GM12878 (cell line): Measurements from ENCODE around the gene SRRM5. TPM values are rescaled to one million over a fixed set of nuclear protein-coding genes. Genes with fewer than 3 reads are reported as not detected.

Experiments
- ATAC-seq: fragments of 200-7000 bp; cut with Tn5 transposase; 3 replicates; pipeline ENCODE4 v1.9.1; 2020; ENCODE audit warnings: mild to moderate bottlenecking, moderate library complexity
- BruUV-seq: library from RNA; stranded (reverse); fragments of 400-500 nt; replicated peaks from 2 replicates; lab custom pipeline; 2021; lab: Mats Ljungman, UMichigan
- CTCF ChIA-PET: fragments of 300-600 bp; sonication (Branson Sonifier 250); formaldehyde crosslinking; extraction: SDS; loops from one replicate; lab custom pipeline; 2021; ENCODE audit warnings: inconsistent platforms; lab: Yijun Ruan, JAX
- POLR2A ChIA-PET: fragments of 350-600 bp; formaldehyde crosslinking; extraction: SDS; loops from one replicate; lab custom pipeline; 2021; ENCODE audit warnings: inconsistent platforms; lab: Charles Lee
- RAD21 ChIA-PET: fragments of 300-600 bp; sonication (Branson Sonifier 250); formaldehyde crosslinking; loops from one replicate; lab custom pipeline; 2023; ENCODE audit warnings: antibody characterized with exemption; ENCODE audit not compliant: unreplicated experiment; lab: Charles Lee
- SMC1A ChIA-PET: fragments of 300-600 bp; sonication (Branson Sonifier 250); formaldehyde crosslinking; loops from one replicate; lab custom pipeline; 2023; ENCODE audit not compliant: unreplicated experiment, uncharacterized antibody; lab: Charles Lee
- DNase-seq: peaks from one replicate; pipeline ENCODE4 v3.0.0-alpha.2; 2011; ENCODE audit warnings: low read depth, low spot score
- FAIRE-seq: peaks from 3 replicates; lab custom pipeline; 2011; peaks lifted over from hg19 to GRCh38; lab: Jason Lieb, UNC
- H2AFZ ChIP-seq: 2 replicates; pipeline ENCODE4 v1.6.0; 2011; ENCODE audit warnings: low read depth, low read length, control low read depth; ENCODE audit not compliant: control insufficient read depth
- H3K27ac ChIP-seq: 2 replicates; pipeline ENCODE4 v1.5.1; 2011; ENCODE audit warnings: control low read depth; ENCODE audit not compliant: control insufficient read depth, insufficient read depth
- H3K27me3 ChIP-seq, 2 experiments: replicated peaks in 1 of 2; 2 replicates each; pipeline versions ENCODE4 v1.6.0 to v1.6.1; 2011; ENCODE audit warnings: low read length in 1 of 2; ENCODE audit not compliant: control insufficient read depth in 2 of 2, insufficient read depth in 2 of 2
- H3K36me3 ChIP-seq, 2 experiments: 2 replicates each; pipeline ENCODE4 v1.5.1; 2011; ENCODE audit warnings: low read length in 1 of 2; ENCODE audit not compliant: control insufficient read depth in 2 of 2, insufficient read depth in 2 of 2
- H3K4me1 ChIP-seq: 2 replicates; pipeline ENCODE4 v1.6.1; 2011; ENCODE audit warnings: mild to moderate bottlenecking, low read length, moderate library complexity, mixed read lengths; ENCODE audit not compliant: control insufficient read depth, insufficient read depth
- H3K4me2 ChIP-seq: 2 replicates; pipeline ENCODE4 v1.6.0; 2011; ENCODE audit warnings: control low read depth; ENCODE audit not compliant: control insufficient read depth, insufficient read depth
- H3K4me3 ChIP-seq: fragments of 200-600 bp; sonication (generic); 2 replicates; pipeline ENCODE4 v1.5.1; 2016
- H3K79me2 ChIP-seq: 2 replicates; pipeline ENCODE4 v1.6.0; 2011; ENCODE audit warnings: low read length; ENCODE audit not compliant: control insufficient read depth, insufficient read depth
- H3K9ac ChIP-seq: 2 replicates; pipeline ENCODE4 v1.8.0; 2011; ENCODE audit warnings: low read length, control low read depth, mixed read lengths; ENCODE audit not compliant: control insufficient read depth, insufficient read depth
- H3K9me3 ChIP-seq: replicated peaks from 3 replicates; pipeline ENCODE4 v1.5.1; 2011; ENCODE audit warnings: mild to moderate bottlenecking, low read length; ENCODE audit not compliant: control insufficient read depth, insufficient read depth
- H4K20me1 ChIP-seq: 2 replicates; pipeline ENCODE4 v1.6.0; 2011; ENCODE audit not compliant: control insufficient read depth, insufficient read depth
- E2F8 ChIP-seq: fragments of 450-650 bp; IDR thresholded peaks from 2 replicates; pipeline ENCODE4 v1.6.1; 2018; ENCODE audit warnings: mild to moderate bottlenecking, low read depth, moderate library complexity; ENCODE audit not compliant: partially characterized antibody
- GATAD2B ChIP-seq: fragments of 450-650 bp; conservative IDR thresholded peaks from 2 replicates; pipeline ENCODE4 v1.6.1; 2017; ENCODE audit warnings: low read depth, mild to moderate bottlenecking, moderate library complexity
- ZBTB33 ChIP-seq: fragments of 450-650 bp; IDR thresholded peaks from 2 replicates; pipeline ENCODE4 v1.6.1; 2017; ENCODE audit warnings: mild to moderate bottlenecking
- WGBS: methylation state at CpG from one replicate; pipeline ENCODE4 v1.1.6; 2016; ENCODE audit warnings: low lambda C conversion rate; ENCODE audit not compliant: insufficient replicate concordance, insufficient coverage; ENCODE audit errors: missing lambda C conversion rate; 5-methylcytosine and 5-hydroxymethylcytosine counted together
- in situ Hi-C: fragments of 300-500 bp; cut with MboI; formaldehyde crosslinking; loops from 9 replicates; pipeline ENCODE4 v1.14.3; 2018; ENCODE audit warnings: mixed read lengths
- intact Hi-C: fragments of 100-400 bp; cut with micrococcal nuclease; formaldehyde crosslinking; loops from one replicate; pipeline ENCODE4 v1.14.2; 2022; ENCODE audit not compliant: unreplicated experiment
- polyA plus RNA-seq, 11 experiments: library from polyadenylated mRNA; depleted of rRNA in 4 of 11; unstranded in 6 of 11; stranded (reverse) in 5 of 11; fragments of >200 nt; fragmentation: Nextera tagmentation in 4 of 11; fragmentation: Illumina TruSeq in 1 of 11; extraction: Ambion mirVana in 4 of 11; extraction: Trizol in 1 of 11; gene quantifications; 1 replicate in 1 of 11; 2 replicates in 10 of 11; pipeline versions ENCODE4 v1.2.1 to v1.2.3, GENCODE V29; 2011 to 2016; ENCODE audit warnings: inconsistent platforms in 2 of 11, missing spikeins in 2 of 11, low read depth in 1 of 11
- total RNA-seq, 4 experiments: library from RNA; depleted of rRNA in 3 of 4; stranded (reverse); fragments of >200 nt in 3 of 4; fragmentation: Illumina TruSeq in 1 of 4; extraction: Trizol in 1 of 4; gene quantifications; 2 replicates each; pipeline versions ENCODE4 v1.2.1 to v1.2.3, GENCODE V29; 2013 to 2021

SRRM5 gene
- total and polyA plus RNA-seq, 10 of the 15 experiments (the other 5 are each of a cell fraction or from before 2014, with no cell fraction given), result 0.06 to 0.38 (median 0.24) TPM; not detected in 2

- DNase-seq (no peak), FAIRE-seq (no peak), ATAC-seq (no peak)
- 82% methylated on average over 6 of the region's 6 CpGs for WGBS
- Histone ChIP-seq H3K79me2 (peaks cover 20% of the 10 kb centered on the region), H3K27ac (no peak overlapping the region), H3K9ac (no peak overlapping the region), H3K4me2 (no peak overlapping the region), H4K20me1 (no peaks in the 10 kb centered on the region), H3K4me3 (no peak overlapping the region), H2AFZ (no peak overlapping the region), H3K36me3 (peaks cover 2 to 5% of the 10 kb centered on the region in 2 experiments; a peak in 3 of 4 replicates), H3K9me3 (no peaks in the 10 kb centered on the region), H3K4me1 (peaks cover 6% of the 10 kb centered on the region; the same call in 1 of the 2 replicates), H3K27me3 (no peaks in the 10 kb centered on the region)
- TF ChIP-seq GATAD2B (no peak), E2F8 (no peak), ZBTB33 (no peak)
- CTCF ChIA-PET, result interaction anchor here (0.5 to 1.9 kb wide), 2 partner anchors 22 to 270 kb away, joined by 3 to 6 read pairs; no protein-coding TSS in a partner anchor
- RAD21 ChIA-PET, result interaction anchor here (1.3 kb wide), 1 partner anchor 21 kb away, joined by 3 read pairs; the partner anchor contains the start of genes IRGQ and ZNF576
- SMC1A ChIA-PET, result interaction anchor here (0.6 to 1.7 kb wide), 2 partner anchors 11 to 229 kb away, joined by 3 read pairs; no protein-coding TSS in a partner anchor
- POLR2A ChIA-PET, result no interaction called here
- intact Hi-C loops (no loop called here), in situ Hi-C loops (no loop called here)
- no TSS peak for BruUV-seq
Observed at GRCh38 chr19:43616954-43617353, 5.1 kb downstream of the SRRM5 start.
